Spleen (tissue), 11 donors: Measurements from ENCODE around the gene KCNJ4. TPM values are rescaled to one million over a fixed set of nuclear protein-coding genes. Genes with fewer than 3 reads are reported as not detected.
"Not testable (repeated sequence)": the region's sequence is repeated elsewhere in the genome, so short reads cannot be mapped to it uniquely, and the experiment has no call there.

Source experiments
- DNase-seq: peaks from one replicate; pipeline ENCODE4 v3.0.0-alpha.2; 2020
- H3K27ac ChIP-seq, 8 donors: fragments of 200-600 bp; sonication (generic) in 7 of 8; 1 replicate in 4 of 8; 2 replicates in 4 of 8; pipeline versions ENCODE4 v1.5.0 to v1.8.0; 2016 to 2021; ENCODE audit warnings: inconsistent platforms in 4 of 8, mild to moderate bottlenecking in 4 of 8, moderate library complexity in 1 of 8
- H3K27me3 ChIP-seq, 7 donors: fragments of 200-600 bp; sonication (generic) in 6 of 7; replicated peaks in 1 of 7; 1 replicate in 4 of 7; 2 replicates in 3 of 7; pipeline versions ENCODE4 v1.5.0 to v1.8.0; 2016 to 2021; ENCODE audit warnings: inconsistent platforms in 3 of 7, mild to moderate bottlenecking in 1 of 7
- H3K36me3 ChIP-seq, 6 donors: fragments of 200-600 bp; sonication (generic) in 5 of 6; 1 replicate in 4 of 6; 2 replicates in 2 of 6; pipeline versions ENCODE4 v1.5.0 to v1.8.0; 2016 to 2021; ENCODE audit warnings: inconsistent platforms in 2 of 6
- H3K4me1 ChIP-seq, 6 donors: fragments of 200-600 bp; sonication (generic) in 5 of 6; 1 replicate in 3 of 6; 2 replicates in 3 of 6; pipeline versions ENCODE4 v1.5.0 to v1.8.0; 2016 to 2021; ENCODE audit warnings: inconsistent platforms in 3 of 6
- H3K4me3 ChIP-seq, 8 donors: fragments of 200-600 bp; sonication (generic) in 7 of 8; 1 replicate in 4 of 8; 2 replicates in 4 of 8; pipeline versions ENCODE4 v1.5.0 to v1.8.0; 2016 to 2021; ENCODE audit warnings: inconsistent platforms in 4 of 8, mild to moderate bottlenecking in 4 of 8, moderate library complexity in 2 of 8
- H3K9me3 ChIP-seq, 8 donors: fragments of 200-600 bp; sonication (generic) in 7 of 8; 1 replicate in 4 of 8; 2 replicates in 4 of 8; pipeline versions ENCODE4 v1.5.0 to v1.8.0; 2016 to 2021; ENCODE audit warnings: inconsistent platforms in 4 of 8
- CTCF ChIP-seq, 11 experiments: fragments of 200-600 bp in 7 of 11; fragments of 450-650 bp in 4 of 11; sonication (generic) in 4 of 11; IDR thresholded peaks in 8 of 11; conservative IDR thresholded peaks in 3 of 11; 1 replicate in 7 of 11; 2 replicates in 4 of 11; pipeline versions ENCODE4 v1.4.0 to v1.8.0; 2016 to 2021; ENCODE audit warnings: antibody characterized with exemption in 11 of 11, inconsistent platforms in 4 of 11, mild to moderate bottlenecking in 1 of 11
- POLR2A ChIP-seq, 3 donors: fragments of 450-650 bp; IDR thresholded peaks; one replicate each; pipeline ENCODE4 v1.5.1; 2017; ENCODE audit warnings: antibody characterized with exemption in 3 of 3, mild to moderate bottlenecking in 1 of 3
- POLR2AphosphoS5 ChIP-seq, 3 donors: sonication (generic); formaldehyde crosslinking; IDR thresholded peaks; one replicate each; pipeline ENCODE4 v1.5.1; 2017; ENCODE audit warnings: antibody characterized with exemption in 3 of 3
- WGBS, 5 donors: extraction: QIAGEN DNeasy Blood & Tissue Kit in 3 of 5; methylation state at CpG; one replicate each; pipeline versions ENCODE4 v1.1.5 to v1.1.7; 2013 to 2018; 5-methylcytosine and 5-hydroxymethylcytosine counted together
- intact Hi-C: fragments of 100-400 bp; cut with DNase I; formaldehyde crosslinking; loops from one replicate; pipeline ENCODE4 v1.15.0; 2023; ENCODE audit warnings: low total_unique reads
- polyA plus RNA-seq, 3 donors: library from polyadenylated mRNA; stranded (reverse); fragments of 200-250 nt; gene quantifications; one replicate each; pipeline ENCODE4 v1.2.1, GENCODE V29; 2013
- total RNA-seq, 7 donors: library from RNA; depleted of rRNA in 3 of 7; stranded (reverse); fragments of >200 nt in 3 of 7; fragmentation: NEBNext Ultra II Directional in 4 of 7; extraction: Animal tissue kit (Norgen Biotek cat#: 25700) in 4 of 7; gene quantifications; one replicate each; pipeline versions ENCODE4 v1.1.0 to v1.2.1, GENCODE V29; 2016 to 2021
- donor health status: healthy with polysubstance abuse.
- donor health status: DM: no; HTN: no; CAD: no; lungs with moderate emphysema.
- donor health status: DM: no; HTN: no; CAD: no.
- donor health status: Bipolar disorder and iron deficiency.
- donor health status: healthy.
- donor health status: DM: no; HTN: no; CAD: no.
- donor health status: DM: yes; HTN: yes; CAD: no.

Gene KCNJ4
- total and polyA plus RNA-seq, 10 donors: not detected

DNA sequence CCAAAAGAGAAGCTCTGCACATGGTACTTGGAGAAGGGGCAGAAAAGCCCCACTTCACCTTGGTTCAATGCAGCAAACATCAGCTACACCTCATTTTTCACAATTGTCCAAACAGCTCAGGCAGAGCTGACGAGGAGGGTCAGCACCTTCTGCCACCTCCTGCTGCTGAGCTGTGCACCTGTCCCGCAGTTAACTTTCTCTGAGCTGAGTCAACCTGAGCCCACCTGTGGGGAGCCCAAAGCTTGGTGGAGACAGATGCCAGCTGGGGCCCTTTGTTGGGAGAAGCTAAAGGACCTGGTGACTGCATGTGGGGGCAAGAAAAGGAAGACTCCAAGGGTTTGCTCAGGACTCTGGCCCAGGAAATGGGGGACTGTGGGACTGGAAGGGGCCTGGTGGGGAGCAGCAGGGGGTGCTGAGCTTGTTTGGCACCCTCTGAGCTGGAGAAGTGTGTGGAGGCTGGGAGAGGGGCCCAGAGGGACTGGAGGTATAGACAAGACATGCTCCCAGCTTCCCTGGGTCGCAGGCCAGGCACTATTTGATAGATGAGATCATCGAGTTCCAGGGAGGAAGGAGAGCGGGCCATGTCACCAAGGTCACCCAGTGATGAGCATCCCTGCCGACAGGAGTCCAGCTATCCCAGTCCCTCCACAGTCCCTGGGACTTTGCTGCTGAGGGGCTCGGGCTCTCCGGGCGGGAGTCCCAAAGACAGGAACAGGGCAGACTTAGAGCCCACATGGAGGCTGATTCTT lies 53.5 kb downstream of the KCNJ4 start:
- H3K4me1 ChIP-seq: peaks cover 0 to 34% (median 13%) of the 10 kb centered on the region in 6 donors
- no peak overlapping the region for H3K27ac ChIP-seq
- no peak for TF ChIP-seq CTCF (IDR thresholded peaks at IDR 0.05 in 8 of 11, conservative IDR thresholded peaks at IDR 0.05 in 3 of 11)
- no peak for TF ChIP-seq POLR2AphosphoS5 (IDR thresholded peaks at IDR 0.05)
- no peak for TF ChIP-seq POLR2A (IDR thresholded peaks at IDR 0.05)
- intact Hi-C loops: no loop called here
- no peak for DNase-seq
- no peaks in the 10 kb centered on the region for H3K36me3 ChIP-seq
- no peak overlapping the region for H3K4me3 ChIP-seq
- no peaks in the 10 kb centered on the region for H3K27me3 ChIP-seq
- H3K9me3 ChIP-seq: no peaks in the 10 kb centered on the region
- WGBS, 5 donors: 68 to 93% (median 80%) methylated on average over 9 of the region's 9 CpGs

DNA sequence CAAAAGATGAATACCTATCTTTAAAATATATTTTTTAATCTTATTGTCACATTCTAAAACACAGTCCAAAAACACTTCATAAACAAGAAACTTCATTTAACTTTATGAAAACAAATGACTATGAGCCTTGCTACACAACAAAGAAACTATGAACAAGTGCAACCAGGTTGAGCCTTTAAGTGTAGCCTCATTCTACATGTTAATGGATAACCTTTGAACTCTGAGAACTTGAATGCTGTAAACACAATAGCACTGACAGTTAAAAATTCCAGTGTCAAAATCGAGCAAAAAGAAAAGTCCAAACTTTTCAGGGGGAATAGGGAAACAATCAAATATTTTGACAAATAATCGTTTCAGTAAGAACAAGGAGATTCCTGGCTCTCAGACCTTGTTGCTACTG lies 54.7 kb downstream of the KCNJ4 start:
- 54 to 79% (median 60%) methylated on average over 1 to 2 of the region's 2 CpGs for WGBS, 5 donors
- intact Hi-C loops, H3K36me3 ChIP-seq, H3K4me3 ChIP-seq, H3K27me3 ChIP-seq, H3K9me3 ChIP-seq, H3K27ac ChIP-seq, DNase-seq: not testable (repeated sequence)
- peaks cover 0 to 47% (median 25%) of the 10 kb centered on the region in 6 donors for H3K4me1 ChIP-seq

GRCh38 chr22:38398609-38399461 lies 56.2 kb downstream of the KCNJ4 start:
- intact Hi-C loops: no loop called here
- DNase-seq: peak; percentile 95
- 0 to 2% (median 1%) methylated on average over 22 to 100 of the region's 102 CpGs for WGBS, 5 donors
- Histone ChIP-seq H3K36me3 (no peaks in the 10 kb centered on the region), H3K27me3 (no peaks in the 10 kb centered on the region), H3K4me3 (peak overlapping the region; percentile 67 to 97 (median 76)), H3K27ac (peak overlapping the region; percentile 82 to 99 (median 94)), H3K4me1 (peaks cover 0 to 60% (median 36%) of the 10 kb centered on the region in 6 donors), H3K9me3 (no peaks in the 10 kb centered on the region)
- TF ChIP-seq POLR2A (IDR thresholded peaks at IDR 0.05): peak in 1 of 3 donors; percentile 88
- peak; percentile 80 to 91 (median 88) for TF ChIP-seq POLR2AphosphoS5 (IDR thresholded peaks at IDR 0.05)
- TF ChIP-seq CTCF (IDR thresholded peaks at IDR 0.05 in 8 of 11, conservative IDR thresholded peaks at IDR 0.05 in 3 of 11): peak in 1 of 11 experiments; percentile 18

- H3K36me3 ChIP-seq, H3K27me3 ChIP-seq, intact Hi-C loops, H3K9me3 ChIP-seq: not testable (repeated sequence)
- 0 to 1% (median 1%) methylated on average over 6 to 48 of the region's 48 CpGs; no CpG with 5 or more reads in 1 of the 5 donors for WGBS, 5 donors
- Histone ChIP-seq H3K4me1 (peaks cover 0 to 66% (median 42%) of the 10 kb centered on the region in 6 donors), H3K27ac (peak overlapping the region; percentile 82 to 99 (median 94)), H3K4me3 (peak overlapping the region; percentile 67 to 97 (median 76))
- peak; percentile 93 for DNase-seq
Measured at GRCh38 chr22:38398181-38398608, 56.8 kb downstream of the KCNJ4 start.
